GM12878 (cell line): Measurements from ENCODE around the gene ANKIB1. TPM values are rescaled to one million over a fixed set of nuclear protein-coding genes. Genes with fewer than 3 reads are reported as not detected.

Source experiments
- CBX3 ChIP-seq: fragments of 200-600 bp; sonication (generic); IDR thresholded peaks from 2 replicates; pipeline ENCODE4 v1.6.1; 2016; ENCODE audit warnings: low read depth, borderline replicate concordance
- EZH2 ChIP-seq: IDR thresholded peaks from 2 replicates; pipeline ENCODE4 v1.6.1; 2012; ENCODE audit warnings: low read depth, mild to moderate bottlenecking, control low read depth, inconsistent platforms, low read length, borderline replicate concordance; ENCODE audit not compliant: control insufficient read depth
- FOXK2 ChIP-seq: fragments of 450-650 bp; IDR thresholded peaks from 2 replicates; pipeline ENCODE4 v1.6.1; 2017; ENCODE audit warnings: mild to moderate bottlenecking, moderate library complexity
- FOXM1 ChIP-seq: IDR thresholded peaks from 2 replicates; pipeline ENCODE4 v1.6.1; 2012; ENCODE audit warnings: low read depth, mild to moderate bottlenecking, inconsistent platforms, low read length, moderate library complexity
- GATAD2B ChIP-seq: fragments of 450-650 bp; conservative IDR thresholded peaks from 2 replicates; pipeline ENCODE4 v1.6.1; 2017; ENCODE audit warnings: low read depth, mild to moderate bottlenecking, moderate library complexity
- KDM1A ChIP-seq: fragments of 200-600 bp; sonication (generic); IDR thresholded peaks from 2 replicates; pipeline ENCODE4 v1.6.1; 2016; ENCODE audit warnings: borderline replicate concordance
- MEF2B ChIP-seq: fragments of 450-650 bp; IDR thresholded peaks from 2 replicates; pipeline ENCODE4 v1.6.1; 2018; ENCODE audit warnings: mild to moderate bottlenecking, moderate library complexity; ENCODE audit not compliant: partially characterized antibody, poor library complexity, severe bottlenecking
- NFXL1 ChIP-seq: fragments of 450-650 bp; IDR thresholded peaks from 2 replicates; pipeline ENCODE4 v1.6.1; 2017; ENCODE audit warnings: antibody characterized with exemption, mild to moderate bottlenecking, borderline replicate concordance
- PAX8 ChIP-seq: fragments of 450-650 bp; IDR thresholded peaks from 2 replicates; pipeline ENCODE4 v1.6.1; 2017; ENCODE audit warnings: mild to moderate bottlenecking, moderate library complexity
- POLR2AphosphoS2 ChIP-seq: IDR thresholded peaks from 2 replicates; pipeline ENCODE4 v1.6.1; 2011; ENCODE audit warnings: low read depth, mild to moderate bottlenecking, low read length, improper control_type of control experiment, moderate library complexity
- RAD51 ChIP-seq: fragments of 450-650 bp; IDR thresholded peaks from 2 replicates; pipeline ENCODE4 v1.6.1; 2016; ENCODE audit warnings: moderate library complexity, mild to moderate bottlenecking, inconsistent platforms
- SREBF1 ChIP-seq: IDR thresholded peaks from 2 replicates; pipeline ENCODE4 v1.6.1; 2012; ENCODE audit warnings: mild to moderate bottlenecking, low read length
- SREBF2 ChIP-seq: IDR thresholded peaks from 2 replicates; pipeline ENCODE4 v1.6.1; 2012; ENCODE audit warnings: mild to moderate bottlenecking, low read length
- WRNIP1 ChIP-seq: IDR thresholded peaks from 2 replicates; pipeline ENCODE4 v1.6.1; 2011; ENCODE audit warnings: low read depth, low read length, improper control_type of control experiment, borderline replicate concordance
- polyA plus RNA-seq, 11 experiments: library from polyadenylated mRNA; depleted of rRNA in 4 of 11; unstranded in 6 of 11; stranded (reverse) in 5 of 11; fragments of >200 nt; fragmentation: Nextera tagmentation in 4 of 11; fragmentation: Illumina TruSeq in 1 of 11; extraction: Ambion mirVana in 4 of 11; extraction: Trizol in 1 of 11; gene quantifications; 1 replicate in 1 of 11; 2 replicates in 10 of 11; pipeline versions ENCODE4 v1.2.1 to v1.2.3, GENCODE V29; 2011 to 2016; ENCODE audit warnings: inconsistent platforms in 2 of 11, missing spikeins in 2 of 11, low read depth in 1 of 11
- total RNA-seq, 4 experiments: library from RNA; depleted of rRNA in 3 of 4; stranded (reverse); fragments of >200 nt in 3 of 4; fragmentation: Illumina TruSeq in 1 of 4; extraction: Trizol in 1 of 4; gene quantifications; 2 replicates each; pipeline versions ENCODE4 v1.2.1 to v1.2.3, GENCODE V29; 2013 to 2021
- TF ChIP-seq, protein P1 (sequence below): IDR thresholded peaks from 2 replicates; pipeline ENCODE4 v1.6.1; 2012; ENCODE audit warnings: improper control_type of control experiment, low read depth, low read length; ENCODE audit not compliant: insufficient replicate concordance
- TF ChIP-seq, protein P2 (sequence below): IDR thresholded peaks from 2 replicates; pipeline ENCODE4 v1.6.1; 2012; ENCODE audit warnings: low read length, inconsistent platforms
- TF ChIP-seq, protein P3 (sequence below): IDR thresholded peaks from 2 replicates; pipeline ENCODE4 v1.6.1; 2011; ENCODE audit warnings: borderline replicate concordance, low read depth, mild to moderate bottlenecking, moderate library complexity, low read length; ENCODE audit not compliant: insufficient read depth, poor library complexity, severe bottlenecking
- TF ChIP-seq, protein P4 (sequence below), 3 experiments: IDR thresholded peaks in 2 of 3; conservative IDR thresholded peaks in 1 of 3; 2 replicates each; pipeline ENCODE4 v1.5.1; 2011; ENCODE audit warnings: low read depth in 3 of 3, low read length in 3 of 3, mild to moderate bottlenecking in 3 of 3, control low read depth in 2 of 3, moderate library complexity in 2 of 3, inconsistent platforms in 1 of 3, mixed read lengths in 1 of 3; ENCODE audit not compliant: control insufficient read depth in 2 of 3, insufficient read depth in 1 of 3; ENCODE audit errors: extremely low read depth in 1 of 3

The ANKIB1 gene
- total and polyA plus RNA-seq, 10 of the 15 experiments (the other 5 are each of a cell fraction or from before 2014, with no cell fraction given): 9.0 to 54.0 (median 21.9) TPM

DNA sequence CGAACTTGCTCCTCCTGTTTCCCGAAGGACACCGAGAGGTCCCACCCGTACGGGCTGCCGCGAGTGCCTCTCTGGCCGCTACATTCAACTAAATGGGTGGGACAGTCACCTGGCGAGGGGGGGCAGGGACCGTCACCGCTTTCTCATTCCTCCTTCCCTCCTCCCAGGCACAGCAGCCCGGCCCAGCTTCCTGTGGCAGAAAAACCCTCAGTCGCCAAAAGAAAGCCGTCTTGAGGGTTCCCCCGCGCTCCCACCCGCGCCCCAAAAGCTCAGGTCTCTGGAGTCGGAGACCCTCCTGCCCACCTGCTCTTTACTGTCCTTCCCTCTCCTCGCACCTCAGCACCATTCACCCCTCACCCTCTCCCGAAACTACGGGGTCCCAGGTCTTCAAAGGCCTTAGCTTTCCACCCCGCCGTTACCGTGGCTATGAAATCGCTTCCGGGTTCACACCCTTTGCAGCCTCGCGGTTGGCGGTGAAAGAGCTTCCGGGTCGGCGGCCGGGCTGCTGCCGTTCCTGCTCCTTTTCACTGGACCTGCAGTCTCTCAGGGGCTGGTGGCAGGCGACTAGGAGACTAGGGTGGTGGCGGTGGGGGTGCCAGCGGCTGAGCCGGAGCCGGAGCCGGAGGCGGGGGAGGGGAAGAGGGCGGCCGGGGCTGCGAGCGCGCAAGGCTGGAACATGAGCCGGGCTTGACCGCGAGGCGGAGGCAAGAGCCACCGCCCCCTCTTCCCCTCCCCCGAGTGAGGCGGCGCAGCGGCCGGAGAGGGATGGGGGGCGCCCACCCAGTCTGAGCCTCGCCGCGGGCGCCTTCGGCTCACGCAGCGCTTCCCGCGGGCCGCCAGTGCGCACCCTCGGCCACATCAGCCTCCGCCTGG, at the start of gene ANKIB1, which contains the start of gene KRIT1 (continued):
- TF ChIP-seq, protein P1, sequence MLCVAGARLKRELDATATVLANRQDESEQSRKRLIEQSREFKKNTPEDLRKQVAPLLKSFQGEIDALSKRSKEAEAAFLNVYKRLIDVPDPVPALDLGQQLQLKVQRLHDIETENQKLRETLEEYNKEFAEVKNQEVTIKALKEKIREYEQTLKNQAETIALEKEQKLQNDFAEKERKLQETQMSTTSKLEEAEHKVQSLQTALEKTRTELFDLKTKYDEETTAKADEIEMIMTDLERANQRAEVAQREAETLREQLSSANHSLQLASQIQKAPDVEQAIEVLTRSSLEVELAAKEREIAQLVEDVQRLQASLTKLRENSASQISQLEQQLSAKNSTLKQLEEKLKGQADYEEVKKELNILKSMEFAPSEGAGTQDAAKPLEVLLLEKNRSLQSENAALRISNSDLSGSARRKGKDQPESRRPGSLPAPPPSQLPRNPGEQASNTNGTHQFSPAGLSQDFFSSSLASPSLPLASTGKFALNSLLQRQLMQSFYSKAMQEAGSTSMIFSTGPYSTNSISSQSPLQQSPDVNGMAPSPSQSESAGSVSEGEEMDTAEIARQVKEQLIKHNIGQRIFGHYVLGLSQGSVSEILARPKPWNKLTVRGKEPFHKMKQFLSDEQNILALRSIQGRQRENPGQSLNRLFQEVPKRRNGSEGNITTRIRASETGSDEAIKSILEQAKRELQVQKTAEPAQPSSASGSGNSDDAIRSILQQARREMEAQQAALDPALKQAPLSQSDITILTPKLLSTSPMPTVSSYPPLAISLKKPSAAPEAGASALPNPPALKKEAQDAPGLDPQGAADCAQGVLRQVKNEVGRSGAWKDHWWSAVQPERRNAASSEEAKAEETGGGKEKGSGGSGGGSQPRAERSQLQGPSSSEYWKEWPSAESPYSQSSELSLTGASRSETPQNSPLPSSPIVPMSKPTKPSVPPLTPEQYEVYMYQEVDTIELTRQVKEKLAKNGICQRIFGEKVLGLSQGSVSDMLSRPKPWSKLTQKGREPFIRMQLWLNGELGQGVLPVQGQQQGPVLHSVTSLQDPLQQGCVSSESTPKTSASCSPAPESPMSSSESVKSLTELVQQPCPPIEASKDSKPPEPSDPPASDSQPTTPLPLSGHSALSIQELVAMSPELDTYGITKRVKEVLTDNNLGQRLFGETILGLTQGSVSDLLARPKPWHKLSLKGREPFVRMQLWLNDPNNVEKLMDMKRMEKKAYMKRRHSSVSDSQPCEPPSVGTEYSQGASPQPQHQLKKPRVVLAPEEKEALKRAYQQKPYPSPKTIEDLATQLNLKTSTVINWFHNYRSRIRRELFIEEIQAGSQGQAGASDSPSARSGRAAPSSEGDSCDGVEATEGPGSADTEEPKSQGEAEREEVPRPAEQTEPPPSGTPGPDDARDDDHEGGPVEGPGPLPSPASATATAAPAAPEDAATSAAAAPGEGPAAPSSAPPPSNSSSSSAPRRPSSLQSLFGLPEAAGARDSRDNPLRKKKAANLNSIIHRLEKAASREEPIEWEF: no peak
- no peak for TF ChIP-seq FOXM1
- TF ChIP-seq NFXL1: no peak
- TF ChIP-seq FOXK2: no peak
- no peak for TF ChIP-seq WRNIP1
- no peak for TF ChIP-seq RAD51
- no peak for TF ChIP-seq SREBF2
- TF ChIP-seq GATAD2B: peak; percentile 54; the same call in 1 of the 2 replicates
- TF ChIP-seq CBX3: no peak
- TF ChIP-seq, protein P2, sequence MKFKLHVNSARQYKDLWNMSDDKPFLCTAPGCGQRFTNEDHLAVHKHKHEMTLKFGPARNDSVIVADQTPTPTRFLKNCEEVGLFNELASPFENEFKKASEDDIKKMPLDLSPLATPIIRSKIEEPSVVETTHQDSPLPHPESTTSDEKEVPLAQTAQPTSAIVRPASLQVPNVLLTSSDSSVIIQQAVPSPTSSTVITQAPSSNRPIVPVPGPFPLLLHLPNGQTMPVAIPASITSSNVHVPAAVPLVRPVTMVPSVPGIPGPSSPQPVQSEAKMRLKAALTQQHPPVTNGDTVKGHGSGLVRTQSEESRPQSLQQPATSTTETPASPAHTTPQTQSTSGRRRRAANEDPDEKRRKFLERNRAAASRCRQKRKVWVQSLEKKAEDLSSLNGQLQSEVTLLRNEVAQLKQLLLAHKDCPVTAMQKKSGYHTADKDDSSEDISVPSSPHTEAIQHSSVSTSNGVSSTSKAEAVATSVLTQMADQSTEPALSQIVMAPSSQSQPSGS: no peak
- no peak; the same call in 1 of the 2 replicates for TF ChIP-seq POLR2AphosphoS2
- TF ChIP-seq, protein P3, sequence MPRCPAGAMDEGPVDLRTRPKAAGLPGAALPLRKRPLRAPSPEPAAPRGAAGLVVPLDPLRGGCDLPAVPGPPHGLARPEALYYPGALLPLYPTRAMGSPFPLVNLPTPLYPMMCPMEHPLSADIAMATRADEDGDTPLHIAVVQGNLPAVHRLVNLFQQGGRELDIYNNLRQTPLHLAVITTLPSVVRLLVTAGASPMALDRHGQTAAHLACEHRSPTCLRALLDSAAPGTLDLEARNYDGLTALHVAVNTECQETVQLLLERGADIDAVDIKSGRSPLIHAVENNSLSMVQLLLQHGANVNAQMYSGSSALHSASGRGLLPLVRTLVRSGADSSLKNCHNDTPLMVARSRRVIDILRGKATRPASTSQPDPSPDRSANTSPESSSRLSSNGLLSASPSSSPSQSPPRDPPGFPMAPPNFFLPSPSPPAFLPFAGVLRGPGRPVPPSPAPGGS: no peak
- TF ChIP-seq PAX8: no peak
- peak; percentile 28 for TF ChIP-seq MEF2B
- no peak for TF ChIP-seq KDM1A
- TF ChIP-seq EZH2: no peak
- TF ChIP-seq SREBF1: peak; percentile 77
- TF ChIP-seq, protein P4, sequence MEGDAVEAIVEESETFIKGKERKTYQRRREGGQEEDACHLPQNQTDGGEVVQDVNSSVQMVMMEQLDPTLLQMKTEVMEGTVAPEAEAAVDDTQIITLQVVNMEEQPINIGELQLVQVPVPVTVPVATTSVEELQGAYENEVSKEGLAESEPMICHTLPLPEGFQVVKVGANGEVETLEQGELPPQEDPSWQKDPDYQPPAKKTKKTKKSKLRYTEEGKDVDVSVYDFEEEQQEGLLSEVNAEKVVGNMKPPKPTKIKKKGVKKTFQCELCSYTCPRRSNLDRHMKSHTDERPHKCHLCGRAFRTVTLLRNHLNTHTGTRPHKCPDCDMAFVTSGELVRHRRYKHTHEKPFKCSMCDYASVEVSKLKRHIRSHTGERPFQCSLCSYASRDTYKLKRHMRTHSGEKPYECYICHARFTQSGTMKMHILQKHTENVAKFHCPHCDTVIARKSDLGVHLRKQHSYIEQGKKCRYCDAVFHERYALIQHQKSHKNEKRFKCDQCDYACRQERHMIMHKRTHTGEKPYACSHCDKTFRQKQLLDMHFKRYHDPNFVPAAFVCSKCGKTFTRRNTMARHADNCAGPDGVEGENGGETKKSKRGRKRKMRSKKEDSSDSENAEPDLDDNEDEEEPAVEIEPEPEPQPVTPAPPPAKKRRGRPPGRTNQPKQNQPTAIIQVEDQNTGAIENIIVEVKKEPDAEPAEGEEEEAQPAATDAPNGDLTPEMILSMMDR (IDR thresholded peaks at IDR 0.05 in 2 of 3, conservative IDR thresholded peaks at IDR 0.05 in 1 of 3; ENCODE audit: control insufficient read depth in 2 of 3, extremely low read depth in 1 of 3, insufficient read depth in 1 of 3, low read depth in 3 of 3, low read length in 3 of 3): peak; percentile 2 to 16 (median 13); a peak in 3 of 6 replicates
